K562 (cell line): ENCODE data around the gene C6orf89. TPM values are rescaled to one million over a fixed set of nuclear protein-coding genes. Genes with fewer than 3 reads are reported as not detected.

Experiments used
- ATAC-seq: fragments of 200-7000 bp; cut with Tn5 transposase; 3 replicates; pipeline ENCODE4 v1.9.1; 2020; ENCODE audit warnings: moderate library complexity
- BruUV-seq: library from RNA; stranded (reverse); fragments of 400-500 nt; replicated peaks from 2 replicates; lab custom pipeline; 2021; lab: Mats Ljungman, UMichigan
- CTCF ChIA-PET: fragments of 300-600 bp; formaldehyde crosslinking; extraction: SDS; loops from one replicate; lab custom pipeline; 2021; ENCODE audit warnings: low intra/inter-chr PET ratio; lab: Yijun Ruan, JAX
- POLR2A ChIA-PET: fragments of 300-600, 350-650 bp; sonication (Branson Sonifier 250); formaldehyde crosslinking; extraction: SDS; loops from one replicate; lab custom pipeline; 2021; ENCODE audit warnings: antibody characterized with exemption, inconsistent platforms; lab: Yijun Ruan, JAX
- DNase-seq, 4 experiments: peaks; one replicate each; pipeline versions ENCODE4 v3.0.0 to v3.0.0-alpha.2; 2011 to 2018; ENCODE audit warnings: low spot score in 3 of 4, mixed read lengths in 3 of 4; ENCODE audit errors: extremely low read depth in 1 of 4
- FAIRE-seq: peaks from 2 replicates; lab custom pipeline; 2011; peaks lifted over from hg19 to GRCh38; lab: Jason Lieb, UNC
- H2AFZ ChIP-seq: 2 replicates; pipeline ENCODE4 v1.6.0; 2011; ENCODE audit warnings: low read depth, low read length, control low read depth, inconsistent platforms
- H3K27ac ChIP-seq: fragments of 200-600 bp; 3 replicates; pipeline ENCODE4 v1.8.0; 2011; ENCODE audit warnings: low read depth, mild to moderate bottlenecking, control low read depth, inconsistent platforms, low read length, moderate library complexity, mixed read lengths; ENCODE audit errors: extremely low read depth
- H3K27me3 ChIP-seq, 2 experiments: fragments of 300-600 bp in 1 of 2; 2 replicates in 1 of 2; 3 replicates in 1 of 2; pipeline versions ENCODE4 v1.6.0 to v1.8.0; 2011; ENCODE audit warnings: inconsistent platforms in 2 of 2, low read length in 2 of 2, mild to moderate bottlenecking in 1 of 2, mixed read lengths in 1 of 2, moderate library complexity in 1 of 2; ENCODE audit not compliant: control insufficient read depth in 2 of 2, insufficient read depth in 2 of 2
- H3K36me3 ChIP-seq: fragments of 300-600 bp; 3 replicates; pipeline ENCODE4 v1.8.0; 2011; ENCODE audit warnings: mild to moderate bottlenecking, low read length, inconsistent platforms; ENCODE audit not compliant: control insufficient read depth, insufficient read depth
- H3K4me1 ChIP-seq, 2 experiments: fragments of 200-600 bp in 1 of 2; replicated peaks in 1 of 2; 2 replicates in 1 of 2; 3 replicates in 1 of 2; pipeline versions ENCODE4 v1.5.1 to v1.8.0; 2011; ENCODE audit warnings: inconsistent platforms in 2 of 2, low read length in 2 of 2, mild to moderate bottlenecking in 1 of 2, mixed read lengths in 1 of 2, moderate library complexity in 1 of 2; ENCODE audit not compliant: control insufficient read depth in 2 of 2, insufficient read depth in 2 of 2
- H3K4me2 ChIP-seq: 2 replicates; pipeline ENCODE4 v1.6.1; 2011; ENCODE audit warnings: low read length, control low read depth, inconsistent platforms, mixed read lengths; ENCODE audit not compliant: insufficient read depth
- H3K4me3 ChIP-seq: fragments of 200-600 bp; sonication (generic), shearing (Covaris generic); 2 replicates; pipeline ENCODE4 v1.5.1; 2016; ENCODE audit warnings: control low read depth, inconsistent platforms
- H3K79me2 ChIP-seq: fragments of 200-600 bp; 3 replicates; pipeline ENCODE4 v1.8.0; 2011; ENCODE audit warnings: low read length, inconsistent platforms; ENCODE audit not compliant: control insufficient read depth, insufficient read depth
- H3K9ac ChIP-seq, 2 experiments: 2 replicates each; pipeline versions ENCODE4 v1.6.0 to v1.6.1; 2011; ENCODE audit warnings: low read depth in 2 of 2, low read length in 2 of 2, control low read depth in 1 of 2, inconsistent platforms in 1 of 2, mild to moderate bottlenecking in 1 of 2, mixed read lengths in 1 of 2; ENCODE audit not compliant: insufficient read depth in 1 of 2
- H3K9me1 ChIP-seq: one replicate; pipeline ENCODE4 v1.6.0; 2011; ENCODE audit warnings: inconsistent platforms, mild to moderate bottlenecking, low read length, moderate library complexity; ENCODE audit not compliant: control insufficient read depth, insufficient read depth
- H3K9me3 ChIP-seq: replicated peaks from 2 replicates; pipeline ENCODE4 v1.5.1; 2011; ENCODE audit warnings: low read depth, low read length, inconsistent platforms; ENCODE audit not compliant: control insufficient read depth, insufficient read depth
- H4K20me1 ChIP-seq: replicated peaks from 2 replicates; pipeline ENCODE4 v1.6.1; 2011; ENCODE audit warnings: low read length, inconsistent platforms, mixed read lengths; ENCODE audit not compliant: control insufficient read depth, insufficient read depth
- CCNT2 ChIP-seq: IDR thresholded peaks from 2 replicates; pipeline ENCODE4 v1.6.1; 2011; ENCODE audit warnings: borderline replicate concordance, low read depth, mild to moderate bottlenecking, moderate library complexity, mixed read lengths, low read length; ENCODE audit not compliant: insufficient read length; ENCODE audit errors: extremely low read depth
- CEBPG ChIP-seq, 3 experiments: fragments of 200-800 bp in 1 of 3; sonication (Bioruptor generic) in 1 of 3; sonication (generic) in 1 of 3; formaldehyde crosslinking in 1 of 3; IDR thresholded peaks in 2 of 3; conservative IDR thresholded peaks in 1 of 3; 2 replicates each; pipeline versions ENCODE4 v1.6.1 to v1.8.0; 2016 to 2022; ENCODE audit warnings: missing compliant biosample characterization in 2 of 3, missing genetic modification characterization in 2 of 3, mild to moderate bottlenecking in 1 of 3, missing genetic modification reagents in 1 of 3
- CHD2 ChIP-seq: IDR thresholded peaks from 2 replicates; pipeline ENCODE4 v1.6.1; 2011; ENCODE audit warnings: low read depth, low read length
- FOXM1 ChIP-seq, 2 experiments: fragments of 450-650 bp in 1 of 2; sonication (generic) in 1 of 2; formaldehyde crosslinking in 1 of 2; IDR thresholded peaks; 2 replicates each; pipeline versions ENCODE4 v1.6.1 to v1.9.0; 2017 to 2022; ENCODE audit warnings: low read depth in 2 of 2, mild to moderate bottlenecking in 2 of 2, missing genetic modification reagents in 1 of 2, moderate library complexity in 1 of 2
- ID3 ChIP-seq, 2 experiments: fragments of 250-450 bp in 1 of 2; fragments of 450-650 bp in 1 of 2; sonication (Bioruptor Pico) in 1 of 2; IDR thresholded peaks; 2 replicates each; pipeline versions ENCODE4 v1.6.1 to v1.8.0; 2016 to 2021; ENCODE audit warnings: mild to moderate bottlenecking in 2 of 2, moderate library complexity in 2 of 2, missing compliant biosample characterization in 1 of 2, missing genetic modification characterization in 1 of 2
- ILF3 ChIP-seq: fragments of 450-650 bp; IDR thresholded peaks from 2 replicates; pipeline ENCODE4 v1.6.1; 2018; ENCODE audit warnings: antibody characterized with exemption, mild to moderate bottlenecking, moderate library complexity, borderline replicate concordance
- MEF2A ChIP-seq: IDR thresholded peaks from 2 replicates; pipeline ENCODE4 v1.6.1; 2011; ENCODE audit warnings: low read depth, mild to moderate bottlenecking, low read length, moderate library complexity; ENCODE audit not compliant: control insufficient read depth
- NRF1 ChIP-seq, 2 experiments: fragments of 450-650 bp; IDR thresholded peaks in 1 of 2; conservative IDR thresholded peaks in 1 of 2; 2 replicates each; pipeline ENCODE4 v1.6.1; 2014; ENCODE audit warnings: mild to moderate bottlenecking in 2 of 2
- PHF20 ChIP-seq: fragments of 450-650 bp; IDR thresholded peaks from 2 replicates; pipeline ENCODE4 v1.6.1; 2018; ENCODE audit not compliant: partially characterized antibody
- RBM17 ChIP-seq: fragments of 200-400 bp; formaldehyde crosslinking; IDR thresholded peaks from 2 replicates; pipeline ENCODE4 v1.6.1; 2017; ENCODE audit warnings: low read depth, mild to moderate bottlenecking, low read length, borderline replicate concordance
- SIRT6 ChIP-seq: IDR thresholded peaks from one replicate; pipeline ENCODE4 v1.6.1; 2012; ENCODE audit warnings: low read depth, mild to moderate bottlenecking, control low read depth, inconsistent platforms, low read length, moderate library complexity
- TEAD4 ChIP-seq, 2 experiments: sonication (generic) in 1 of 2; formaldehyde crosslinking in 1 of 2; IDR thresholded peaks; 2 replicates each; pipeline versions ENCODE4 v1.6.1 to v1.8.0; 2012 to 2022; ENCODE audit warnings: borderline replicate concordance in 1 of 2, inconsistent platforms in 1 of 2, low read length in 1 of 2, mild to moderate bottlenecking in 1 of 2, missing genetic modification reagents in 1 of 2
- ZNF134 ChIP-seq: fragments of 250-450 bp; sonication (Bioruptor Pico); conservative IDR thresholded peaks from 2 replicates; pipeline ENCODE4 v1.4.0; 2020
- ZNF174 ChIP-seq: fragments of 250-450 bp; sonication (Bioruptor Pico); IDR thresholded peaks from 2 replicates; pipeline ENCODE4 v1.4.0; 2020; ENCODE audit warnings: mild to moderate bottlenecking
- ZNF668 ChIP-seq: fragments of 250-450 bp; sonication (Bioruptor Pico); IDR thresholded peaks from 2 replicates; pipeline ENCODE4 v1.8.0; 2022; ENCODE audit warnings: mild to moderate bottlenecking, inconsistent platforms
- WGBS: fragments of 100-300 bp; shearing (Covaris generic); methylation state at CpG from one replicate; pipeline ENCODE4 v1.1.6; 2016; ENCODE audit warnings: low coverage, mixed read lengths; ENCODE audit not compliant: insufficient coverage; ENCODE audit errors: missing lambda C conversion rate; 5-methylcytosine and 5-hydroxymethylcytosine counted together
- in situ Hi-C: fragments of 300-500 bp; cut with MboI; formaldehyde crosslinking; loops from 4 replicates; pipeline ENCODE4 v1.15.0; 2018; ENCODE audit warnings: inconsistent platforms, mixed read lengths
- intact Hi-C: fragments of 100-400 bp; cut with micrococcal nuclease; formaldehyde crosslinking; loops from 2 replicates; pipeline ENCODE4 v1.14.2; 2022
- polyA plus RNA-seq, 8 experiments: library from polyadenylated mRNA; depleted of rRNA in 4 of 8; stranded (reverse) in 5 of 8; unstranded in 3 of 8; fragments of >200 nt; fragmentation: Nextera tagmentation in 2 of 8; fragmentation: Illumina TruSeq in 1 of 8; extraction: Ambion mirVana in 2 of 8; extraction: Trizol in 1 of 8; gene quantifications; 2 replicates each; pipeline versions ENCODE4 v1.2.1 to v1.2.3, GENCODE V29; 2011 to 2014; ENCODE audit warnings: inconsistent platforms in 1 of 8, missing spikeins in 1 of 8
- total RNA-seq, 7 experiments: library from RNA; depleted of rRNA in 6 of 7; stranded (reverse); fragments of >200 nt in 6 of 7; fragmentation: Illumina TruSeq in 2 of 7; extraction: Trizol in 2 of 7; gene quantifications; 2 replicates each; pipeline versions ENCODE4 v1.2.1 to v1.2.3, GENCODE V29; 2011 to 2021; ENCODE audit warnings: low replicate concordance in 1 of 7
- TF ChIP-seq, protein P1 (sequence below): sonication (generic); formaldehyde crosslinking; IDR thresholded peaks from 2 replicates; pipeline ENCODE4 v1.8.0; 2022; ENCODE audit warnings: missing genetic modification reagents, mild to moderate bottlenecking, borderline replicate concordance
- TF ChIP-seq, protein P2 (sequence below): sonication (generic); formaldehyde crosslinking; IDR thresholded peaks from 2 replicates; pipeline ENCODE4 v1.5.0; 2020; ENCODE audit warnings: missing genetic modification reagents

Gene C6orf89
- total and polyA plus RNA-seq, 9 of the 15 experiments (the other 6 are each of a cell fraction or from before 2014, with no cell fraction given) = 35.2 to 111 (median 58.5) TPM

GRCh38 chr6:36873612-36874442, 11.9 kb upstream of the C6orf89 start:
- DNase-seq = peak in 2 of 4 experiments; percentile 60 to 61
- in situ Hi-C loops (no loop called here), intact Hi-C loops (no loop called here)
- peaks cover 56% of the 10 kb centered on the region for H3K79me2 ChIP-seq
- H3K27me3 ChIP-seq = no peaks in the 10 kb centered on the region
- H3K4me3 ChIP-seq = peak overlapping the region; percentile 76
- H3K4me2 ChIP-seq = peak overlapping the region; percentile 99
- peak; percentile 68 for ATAC-seq
- no peaks in the 10 kb centered on the region for H4K20me1 ChIP-seq
- peak; percentile 60 for FAIRE-seq
- H3K36me3 ChIP-seq = peaks cover 45% of the 10 kb centered on the region
- H3K9ac ChIP-seq = peak overlapping the region; percentile 98 to 100
- H3K27ac ChIP-seq = peak overlapping the region; percentile 100
- ChIA-PET CTCF (interaction anchor here (0.6 kb wide), 1 partner anchor 10 kb away, joined by 3 read pairs; no protein-coding TSS in a partner anchor), POLR2A (interaction anchor here (0.6 to 7.8 kb wide), 19 partner anchors 9 to 905 kb away, joined by 3 to 80 read pairs (median 4); partner anchors contain the start of genes C6orf89, MTCH1 and PI16)
- BruUV-seq = TSS peak; percentile 65
- no peaks in the 10 kb centered on the region for H3K9me3 ChIP-seq
- H3K4me1 ChIP-seq = peaks cover 0 to 28% of the 10 kb centered on the region in 2 experiments; a peak in 2 of 5 replicates
- no peaks in the 10 kb centered on the region for H3K9me1 ChIP-seq
- under 1% methylated on average over 11 of the region's 11 CpGs for WGBS
- peak overlapping the region; percentile 100 for H2AFZ ChIP-seq
- TF ChIP-seq ZNF668 (no peak), CHD2 (no peak), SIRT6 (no peak), ILF3 (no peak), ZNF134 (CRISPR knock-in tag) (no peak), RBM17 (no peak), NRF1 (conservative IDR thresholded peaks at IDR 0.05 in 1 of 2, IDR thresholded peaks at IDR 0.05 in 1 of 2) (no peak), TEAD4 (IDR thresholded peaks at IDR 0.05; ENCODE audit: low read length) (0 out of 2 replicates have a peak, but pooled peaks have one; percentile 5), TEAD4 (CRISPR knock-in tag; IDR thresholded peaks at IDR 0.05; ENCODE audit: borderline replicate concordance) (no peak), FOXM1 (IDR thresholded peaks at IDR 0.05; ENCODE audit: low read depth) (no peak), FOXM1 (CRISPR knock-in tag; IDR thresholded peaks at IDR 0.05; ENCODE audit: low read depth) (no peak), MEF2A (no peak), PHF20 (no peak), ZNF174 (CRISPR knock-in tag) (no peak), ID3 (CRISPR knock-in tag; IDR thresholded peaks at IDR 0.05) (no peak), ID3 (tag; IDR thresholded peaks at IDR 0.05) (no peak), CCNT2 (no peak), CEBPG (CRISPR knock-in tag; IDR thresholded peaks at IDR 0.05) (no peak), CEBPG (tag; conservative IDR thresholded peaks at IDR 0.05 in 1 of 2, IDR thresholded peaks at IDR 0.05 in 1 of 2) (0 out of 4 replicates have a peak, but pooled peaks of 1 of the 2 experiments have one; percentile 4)
- TF ChIP-seq, protein P1, sequence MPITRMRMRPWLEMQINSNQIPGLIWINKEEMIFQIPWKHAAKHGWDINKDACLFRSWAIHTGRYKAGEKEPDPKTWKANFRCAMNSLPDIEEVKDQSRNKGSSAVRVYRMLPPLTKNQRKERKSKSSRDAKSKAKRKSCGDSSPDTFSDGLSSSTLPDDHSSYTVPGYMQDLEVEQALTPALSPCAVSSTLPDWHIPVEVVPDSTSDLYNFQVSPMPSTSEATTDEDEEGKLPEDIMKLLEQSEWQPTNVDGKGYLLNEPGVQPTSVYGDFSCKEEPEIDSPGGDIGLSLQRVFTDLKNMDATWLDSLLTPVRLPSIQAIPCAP (CRISPR knock-in tag) = no peak
- TF ChIP-seq, protein P2, sequence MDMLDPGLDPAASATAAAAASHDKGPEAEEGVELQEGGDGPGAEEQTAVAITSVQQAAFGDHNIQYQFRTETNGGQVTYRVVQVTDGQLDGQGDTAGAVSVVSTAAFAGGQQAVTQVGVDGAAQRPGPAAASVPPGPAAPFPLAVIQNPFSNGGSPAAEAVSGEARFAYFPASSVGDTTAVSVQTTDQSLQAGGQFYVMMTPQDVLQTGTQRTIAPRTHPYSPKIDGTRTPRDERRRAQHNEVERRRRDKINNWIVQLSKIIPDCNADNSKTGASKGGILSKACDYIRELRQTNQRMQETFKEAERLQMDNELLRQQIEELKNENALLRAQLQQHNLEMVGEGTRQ (CRISPR knock-in tag) = no peak
